Measurements from ENCODE around the gene DUSP15. TPM values are rescaled to one million over a fixed set of nuclear protein-coding genes. Genes with fewer than 3 reads are reported as not detected.

DUSP15 gene
- polyA plus RNA-seq, 1 donor from 2014 or later: 62.7 TPM

- Histone ChIP-seq H3K9ac (ENCODE audit: low read length) (no peak overlapping the region), H3K4me2 (ENCODE audit: low read length) (no peak overlapping the region), H3K4me3 (ENCODE audit: low read length) (no peak overlapping the region), H4K20me1 (ENCODE audit: insufficient read depth) (no peaks in the 10 kb centered on the region), H3K9me2 (ENCODE audit: insufficient read depth, low read length) (no peaks in the 10 kb centered on the region), H3K27ac (ENCODE audit: low read length) (no peak overlapping the region), H2AFZ (ENCODE audit: low read depth, low read length) (no peak overlapping the region), H3F3A (ENCODE audit: insufficient read depth, low read length, poor library complexity, severe bottlenecking) (no peaks in the 10 kb centered on the region), H3K79me2 (replicated peaks; ENCODE audit: insufficient read depth, low read length) (no peaks in the 10 kb centered on the region), H3K36me3 (ENCODE audit: insufficient read depth, low read length) (no peaks in the 10 kb centered on the region), H3K27me3 (ENCODE audit: insufficient read depth, low read depth, low read length) (no peaks in the 10 kb centered on the region), H3K9me3 (ENCODE audit: low read length) (no peaks in the 10 kb centered on the region)
- TF ChIP-seq TAF1 (IDR thresholded peaks at IDR 0.05; ENCODE audit: low read depth) (no peak), POLR2AphosphoS5 (IDR thresholded peaks at IDR 0.05) (no peak), RAD21 (conservative IDR thresholded peaks at IDR 0.05) (no peak), MXI1 (conservative IDR thresholded peaks at IDR 0.05; ENCODE audit: poor library complexity, severe bottlenecking) (no peak), EP300 (conservative IDR thresholded peaks at IDR 0.05; ENCODE audit: poor library complexity, severe bottlenecking) (no peak), REST (IDR thresholded peaks at IDR 0.05; ENCODE audit: borderline replicate concordance) (no peak), EZH2 (IDR thresholded peaks at IDR 0.05; ENCODE audit: borderline replicate concordance, insufficient read depth, low read length, poor library complexity, severe bottlenecking) (no peak), SMC3 (conservative IDR thresholded peaks at IDR 0.05; ENCODE audit: poor library complexity) (no peak)
- TF ChIP-seq, protein P1, sequence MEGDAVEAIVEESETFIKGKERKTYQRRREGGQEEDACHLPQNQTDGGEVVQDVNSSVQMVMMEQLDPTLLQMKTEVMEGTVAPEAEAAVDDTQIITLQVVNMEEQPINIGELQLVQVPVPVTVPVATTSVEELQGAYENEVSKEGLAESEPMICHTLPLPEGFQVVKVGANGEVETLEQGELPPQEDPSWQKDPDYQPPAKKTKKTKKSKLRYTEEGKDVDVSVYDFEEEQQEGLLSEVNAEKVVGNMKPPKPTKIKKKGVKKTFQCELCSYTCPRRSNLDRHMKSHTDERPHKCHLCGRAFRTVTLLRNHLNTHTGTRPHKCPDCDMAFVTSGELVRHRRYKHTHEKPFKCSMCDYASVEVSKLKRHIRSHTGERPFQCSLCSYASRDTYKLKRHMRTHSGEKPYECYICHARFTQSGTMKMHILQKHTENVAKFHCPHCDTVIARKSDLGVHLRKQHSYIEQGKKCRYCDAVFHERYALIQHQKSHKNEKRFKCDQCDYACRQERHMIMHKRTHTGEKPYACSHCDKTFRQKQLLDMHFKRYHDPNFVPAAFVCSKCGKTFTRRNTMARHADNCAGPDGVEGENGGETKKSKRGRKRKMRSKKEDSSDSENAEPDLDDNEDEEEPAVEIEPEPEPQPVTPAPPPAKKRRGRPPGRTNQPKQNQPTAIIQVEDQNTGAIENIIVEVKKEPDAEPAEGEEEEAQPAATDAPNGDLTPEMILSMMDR (IDR thresholded peaks at IDR 0.05; ENCODE audit: poor library complexity, severe bottlenecking): no peak
These were observed 46.2 kb downstream of the DUSP15 start for GRCh38 chr20:31824125-31824485.

DNA sequence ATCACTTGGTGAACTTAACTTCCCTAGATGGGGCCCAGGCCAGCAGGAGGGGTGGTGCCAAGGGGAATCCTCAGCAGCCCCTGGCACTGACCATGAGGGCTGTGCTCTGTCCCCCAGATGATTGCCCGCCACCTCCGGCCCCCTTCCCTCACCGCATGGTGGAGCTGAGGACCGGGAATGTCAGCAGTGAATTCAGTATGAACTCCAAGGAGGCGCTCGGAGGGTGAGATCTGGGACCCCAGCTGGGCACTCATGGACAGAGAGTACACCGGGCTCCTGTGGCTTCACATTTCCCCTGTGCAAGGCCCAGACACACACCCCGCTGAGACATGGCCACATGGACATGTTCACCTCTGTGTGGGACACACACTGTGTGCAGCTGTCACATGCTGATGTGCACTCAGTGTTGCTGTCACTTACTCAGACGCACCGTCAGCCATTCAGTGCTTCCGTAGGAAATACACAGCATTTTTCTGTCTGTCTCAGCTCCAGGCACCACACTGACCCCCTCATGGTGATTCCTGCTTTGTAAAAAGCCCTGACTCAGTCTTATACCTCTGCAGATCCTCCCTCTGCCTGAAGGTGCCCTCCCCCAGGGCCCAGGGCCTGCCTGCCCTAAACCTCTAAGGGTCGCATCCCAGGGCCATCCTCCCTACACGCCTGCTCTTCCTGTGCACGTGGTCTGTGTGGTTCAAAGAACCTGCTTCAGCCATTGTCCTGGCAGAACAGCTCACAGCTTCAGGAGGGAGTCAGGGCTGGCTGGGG, 46.8 kb downstream of the DUSP15 start:
- no peaks in the 10 kb centered on the region for H3K9me2 ChIP-seq (ENCODE audit: insufficient read depth, low read length)
- H3K27ac ChIP-seq (ENCODE audit: low read length): no peak overlapping the region
- H4K20me1 ChIP-seq (ENCODE audit: insufficient read depth): no peaks in the 10 kb centered on the region
- no peak overlapping the region for H3K9ac ChIP-seq (ENCODE audit: low read length)
- peak overlapping the region; percentile 50 for H3K4me3 ChIP-seq (ENCODE audit: low read length)
- no peak overlapping the region for H3K4me2 ChIP-seq (ENCODE audit: low read length)
- peak overlapping the region; percentile 53 for H2AFZ ChIP-seq (ENCODE audit: low read depth, low read length)
- H3K36me3 ChIP-seq (ENCODE audit: insufficient read depth, low read length): no peaks in the 10 kb centered on the region
- no peaks in the 10 kb centered on the region for H3K9me3 ChIP-seq (ENCODE audit: low read length)
- TF ChIP-seq RAD21 (conservative IDR thresholded peaks at IDR 0.05) (no peak), SMC3 (conservative IDR thresholded peaks at IDR 0.05; ENCODE audit: poor library complexity) (no peak), MXI1 (conservative IDR thresholded peaks at IDR 0.05; ENCODE audit: poor library complexity, severe bottlenecking) (no peak), REST (IDR thresholded peaks at IDR 0.05; ENCODE audit: borderline replicate concordance) (no peak), EZH2 (IDR thresholded peaks at IDR 0.05; ENCODE audit: borderline replicate concordance, insufficient read depth, low read length, poor library complexity, severe bottlenecking) (no peak)
- H3K79me2 ChIP-seq (replicated peaks; ENCODE audit: insufficient read depth, low read length): no peaks in the 10 kb centered on the region
- no peaks in the 10 kb centered on the region for H3F3A ChIP-seq (ENCODE audit: insufficient read depth, low read length, poor library complexity, severe bottlenecking)
- no peaks in the 10 kb centered on the region for H3K27me3 ChIP-seq (ENCODE audit: insufficient read depth, low read depth, low read length)
